MCF 10A (cell line): ENCODE measurements around the gene MEF2B. TPM values are rescaled to one million over a fixed set of nuclear protein-coding genes. Genes with fewer than 3 reads are reported as not detected.

ENCODE experiments used
- BruUV-seq: library from RNA; stranded (reverse); fragments of 400-500 nt; replicated peaks from 2 replicates; lab custom pipeline; 2021; lab: Mats Ljungman, UMichigan
- CTCF ChIA-PET: fragments of 300-600 bp; sonication (Branson Sonifier 250); formaldehyde crosslinking; extraction: SDS; loops from one replicate; lab custom pipeline; 2021; ENCODE audit warnings: antibody characterized with exemption, inconsistent platforms; lab: Yijun Ruan, JAX
- POLR2A ChIA-PET: fragments of 300-600, 350-650 bp; sonication (Branson Sonifier 250); formaldehyde crosslinking; extraction: SDS; loops from one replicate; lab custom pipeline; 2020; ENCODE audit warnings: antibody characterized with exemption, inconsistent platforms; lab: Yijun Ruan, JAX
- DNase-seq: peaks from one replicate; pipeline ENCODE4 v3.0.0-alpha.2; 2018; ENCODE audit not compliant: unreplicated experiment
- H3K27ac Mint-ChIP-seq: one replicate; pipeline ENCODE4 v1.8.0; 2022; ENCODE audit warnings: mild to moderate bottlenecking, low read depth, mixed read lengths; ENCODE audit not compliant: unreplicated experiment
- H3K27me3 Mint-ChIP-seq: one replicate; pipeline ENCODE4 v1.8.0; 2022; ENCODE audit warnings: mixed read lengths; ENCODE audit not compliant: insufficient read depth, unreplicated experiment
- H3K36me3 Mint-ChIP-seq: one replicate; pipeline ENCODE4 v1.8.0; 2022; ENCODE audit warnings: mild to moderate bottlenecking, moderate library complexity, mixed read lengths; ENCODE audit not compliant: insufficient read depth, unreplicated experiment
- H3K4me1 Mint-ChIP-seq: one replicate; pipeline ENCODE4 v1.8.0; 2022; ENCODE audit warnings: mixed read lengths; ENCODE audit not compliant: insufficient read depth, unreplicated experiment
- H3K4me3 Mint-ChIP-seq: one replicate; pipeline ENCODE4 v1.8.0; 2022; ENCODE audit warnings: mild to moderate bottlenecking, moderate library complexity, mixed read lengths; ENCODE audit not compliant: unreplicated experiment
- H3K9me3 Mint-ChIP-seq: one replicate; pipeline ENCODE4 v1.8.0; 2022; ENCODE audit warnings: mixed read lengths; ENCODE audit not compliant: unreplicated experiment
- CTCF ChIP-seq: fragments of 200-600 bp; IDR thresholded peaks from one replicate; pipeline ENCODE4 v1.8.0; 2022; ENCODE audit warnings: antibody characterized with exemption, mild to moderate bottlenecking; ENCODE audit not compliant: unreplicated experiment
- intact Hi-C: fragments of 100-400 bp; cut with micrococcal nuclease; formaldehyde crosslinking; loops from 2 replicates; pipeline ENCODE4 v1.14.1; 2022
- total RNA-seq: library from RNA; stranded (reverse); gene quantifications from 2 replicates; pipeline ENCODE4 v1.2.3, GENCODE V29; 2022

The MEF2B gene
- total RNA-seq, 1 experiment from 2014 or later: 1.4 TPM

GRCh38 chr19:19119325-19120237 is 50.5 kb downstream of the MEF2B start:
- H3K9me3 Mint-ChIP-seq: peaks cover 18% of the 10 kb centered on the region
- intact Hi-C loops: no loop called here
- no peak overlapping the region for H3K4me3 Mint-ChIP-seq
- no peaks in the 10 kb centered on the region for H3K4me1 Mint-ChIP-seq
- POLR2A ChIA-PET: no interaction called here
- BruUV-seq: no TSS peak
- no peaks in the 10 kb centered on the region for H3K27me3 Mint-ChIP-seq
- no peak for TF ChIP-seq CTCF
- peaks cover 35% of the 10 kb centered on the region for H3K36me3 Mint-ChIP-seq
- CTCF ChIA-PET: no interaction called here
- no peak for DNase-seq
- no peak overlapping the region for H3K27ac Mint-ChIP-seq

GRCh38 chr19:19115954-19116353 is 54.1 kb downstream of the MEF2B start:
- H3K27me3 Mint-ChIP-seq: no peaks in the 10 kb centered on the region
- DNase-seq: peak; percentile 43
- no peaks in the 10 kb centered on the region for H3K4me1 Mint-ChIP-seq
- ChIA-PET POLR2A (no interaction called here), CTCF (interaction anchor here (0.6 to 2.1 kb wide), 7 partner anchors 8 to 1709 kb away, joined by 3 to 8 read pairs (median 4); no protein-coding TSS in a partner anchor)
- H3K9me3 Mint-ChIP-seq: no peaks in the 10 kb centered on the region
- H3K36me3 Mint-ChIP-seq: peaks cover 12% of the 10 kb centered on the region
- no peak overlapping the region for H3K4me3 Mint-ChIP-seq
- intact Hi-C loops: no loop called here
- peak; percentile 45 for TF ChIP-seq CTCF
- no peak overlapping the region for H3K27ac Mint-ChIP-seq
- no TSS peak for BruUV-seq

- intact Hi-C loops: no loop called here
Measured at GRCh38 chr19:19113040-19113626, 56.9 kb downstream of the MEF2B start.

More at GRCh38 chr19:19113040-19113626, 56.9 kb downstream of the MEF2B start:
- DNase-seq: no peak
- no TSS peak for BruUV-seq
- ChIA-PET POLR2A (no interaction called here), CTCF (interaction anchor here (0.7 kb wide), 1 partner anchor 20 kb away, joined by 3 read pairs; no protein-coding TSS in a partner anchor)
- H3K9me3 Mint-ChIP-seq: no peaks in the 10 kb centered on the region
- H3K27ac Mint-ChIP-seq: no peak overlapping the region
- no peak for TF ChIP-seq CTCF
- H3K4me3 Mint-ChIP-seq: no peak overlapping the region
- H3K36me3 Mint-ChIP-seq: no peaks in the 10 kb centered on the region
- H3K4me1 Mint-ChIP-seq: no peaks in the 10 kb centered on the region
- H3K27me3 Mint-ChIP-seq: no peaks in the 10 kb centered on the region
